ENCODE measurements around the gene EEPD1.

DNA sequence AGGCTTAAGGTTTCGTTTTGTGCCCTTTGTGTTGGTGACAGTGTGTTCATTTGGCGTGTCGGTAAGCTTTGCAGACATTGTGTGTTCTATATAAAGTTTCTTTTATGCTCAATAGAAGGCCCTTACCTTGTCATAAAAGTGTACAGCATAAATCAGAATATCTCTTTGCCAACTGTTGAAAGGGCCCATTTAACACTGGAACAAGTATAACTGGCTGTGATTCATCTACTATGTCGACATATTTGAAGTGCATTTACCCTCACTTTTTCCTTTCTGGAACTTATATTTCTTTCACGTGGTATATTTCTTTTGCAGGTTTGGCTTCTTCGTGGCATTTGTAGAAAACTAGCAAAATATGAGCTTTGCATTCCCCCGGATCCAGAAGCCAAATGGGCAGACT, 32.7 kb downstream of the EEPD1 start:
- TF ChIP-seq, protein P1, sequence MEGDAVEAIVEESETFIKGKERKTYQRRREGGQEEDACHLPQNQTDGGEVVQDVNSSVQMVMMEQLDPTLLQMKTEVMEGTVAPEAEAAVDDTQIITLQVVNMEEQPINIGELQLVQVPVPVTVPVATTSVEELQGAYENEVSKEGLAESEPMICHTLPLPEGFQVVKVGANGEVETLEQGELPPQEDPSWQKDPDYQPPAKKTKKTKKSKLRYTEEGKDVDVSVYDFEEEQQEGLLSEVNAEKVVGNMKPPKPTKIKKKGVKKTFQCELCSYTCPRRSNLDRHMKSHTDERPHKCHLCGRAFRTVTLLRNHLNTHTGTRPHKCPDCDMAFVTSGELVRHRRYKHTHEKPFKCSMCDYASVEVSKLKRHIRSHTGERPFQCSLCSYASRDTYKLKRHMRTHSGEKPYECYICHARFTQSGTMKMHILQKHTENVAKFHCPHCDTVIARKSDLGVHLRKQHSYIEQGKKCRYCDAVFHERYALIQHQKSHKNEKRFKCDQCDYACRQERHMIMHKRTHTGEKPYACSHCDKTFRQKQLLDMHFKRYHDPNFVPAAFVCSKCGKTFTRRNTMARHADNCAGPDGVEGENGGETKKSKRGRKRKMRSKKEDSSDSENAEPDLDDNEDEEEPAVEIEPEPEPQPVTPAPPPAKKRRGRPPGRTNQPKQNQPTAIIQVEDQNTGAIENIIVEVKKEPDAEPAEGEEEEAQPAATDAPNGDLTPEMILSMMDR (IDR thresholded peaks at IDR 0.05): no peak
- no peak for TF ChIP-seq POLR2A (IDR thresholded peaks at IDR 0.05)

Measured in thyroid gland (tissue), 4 donors.